HG03039 (cell line): ENCODE results near the gene ZNF667.
A peak's percentile ranks its signal among the peaks of the same experiment; 100 is the strongest.

Experiments
- ATAC-seq: cut with Tn5 transposase; IDR thresholded peaks from one replicate; pipeline ENCODE4 v1.9.1; 2021; ENCODE audit warnings: mild to moderate bottlenecking, moderate library complexity; ENCODE audit not compliant: unreplicated experiment

ZNF667 gene

GRCh38 chr19:56393119-56394012 is 83.8 kb downstream of the ZNF667 start, which contains the start of gene ZNF582:
ZNF582 (minus strand) TSS chr19:56393534; CDS start chr19:56391752, 1,782 bp downstream.
- ATAC-seq = peak; percentile 87
